Superior temporal gyrus (tissue), 1 donor: ENCODE measurements around the gene PRSS21.

Source experiments
- DNase-seq: peaks from one replicate; pipeline ENCODE4 v3.0.0-alpha.2; 2016; ENCODE audit errors: extremely low spot score

Gene PRSS21

GRCh38 chr16:2779978-2780898, 36.8 kb upstream of the PRSS21 start:
- no peak for DNase-seq

DNA sequence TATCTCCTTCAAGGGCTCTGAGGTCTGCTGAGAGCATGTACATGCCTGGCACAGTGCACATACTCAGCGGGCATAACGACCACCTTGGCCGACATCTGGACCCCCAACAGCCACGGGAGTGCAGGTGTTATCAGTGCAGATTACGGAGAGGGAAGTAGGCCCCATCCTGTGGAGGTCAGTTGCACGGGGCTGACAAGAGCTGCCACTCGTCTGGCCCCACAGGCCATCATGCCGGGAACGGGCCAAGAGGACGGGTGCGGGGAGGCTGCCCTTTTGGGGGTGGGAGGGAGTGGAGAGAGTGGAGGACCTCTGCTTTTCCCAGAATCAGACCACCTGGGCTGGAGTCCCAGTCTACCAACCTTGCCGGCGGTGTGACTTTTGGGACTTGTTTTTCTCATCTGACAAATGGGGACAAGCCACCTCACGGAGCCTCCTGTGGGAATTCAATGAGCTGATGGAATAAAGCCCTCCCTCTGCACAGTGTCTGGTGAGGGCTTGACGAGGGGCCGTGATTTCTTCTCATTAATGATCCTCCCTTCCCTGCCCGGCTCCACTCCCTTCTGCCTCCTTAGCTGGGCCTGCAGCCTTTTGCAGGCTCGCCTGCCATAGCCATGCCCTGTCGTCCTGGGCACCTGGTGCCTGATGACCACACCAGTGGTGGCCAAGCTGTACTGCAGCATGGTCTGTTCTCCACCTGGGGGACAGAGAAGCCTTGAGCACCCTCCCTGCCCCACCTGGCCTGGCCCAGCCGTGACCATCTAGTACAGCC, 34.3 kb upstream of the PRSS21 start:
- no peak for DNase-seq

GRCh38 chr16:2783581-2784357, 33.3 kb upstream of the PRSS21 start:
- DNase-seq, result no peak

GRCh38 chr16:2784358-2785100, 32.5 kb upstream of the PRSS21 start:
- DNase-seq, result no peak

DNA sequence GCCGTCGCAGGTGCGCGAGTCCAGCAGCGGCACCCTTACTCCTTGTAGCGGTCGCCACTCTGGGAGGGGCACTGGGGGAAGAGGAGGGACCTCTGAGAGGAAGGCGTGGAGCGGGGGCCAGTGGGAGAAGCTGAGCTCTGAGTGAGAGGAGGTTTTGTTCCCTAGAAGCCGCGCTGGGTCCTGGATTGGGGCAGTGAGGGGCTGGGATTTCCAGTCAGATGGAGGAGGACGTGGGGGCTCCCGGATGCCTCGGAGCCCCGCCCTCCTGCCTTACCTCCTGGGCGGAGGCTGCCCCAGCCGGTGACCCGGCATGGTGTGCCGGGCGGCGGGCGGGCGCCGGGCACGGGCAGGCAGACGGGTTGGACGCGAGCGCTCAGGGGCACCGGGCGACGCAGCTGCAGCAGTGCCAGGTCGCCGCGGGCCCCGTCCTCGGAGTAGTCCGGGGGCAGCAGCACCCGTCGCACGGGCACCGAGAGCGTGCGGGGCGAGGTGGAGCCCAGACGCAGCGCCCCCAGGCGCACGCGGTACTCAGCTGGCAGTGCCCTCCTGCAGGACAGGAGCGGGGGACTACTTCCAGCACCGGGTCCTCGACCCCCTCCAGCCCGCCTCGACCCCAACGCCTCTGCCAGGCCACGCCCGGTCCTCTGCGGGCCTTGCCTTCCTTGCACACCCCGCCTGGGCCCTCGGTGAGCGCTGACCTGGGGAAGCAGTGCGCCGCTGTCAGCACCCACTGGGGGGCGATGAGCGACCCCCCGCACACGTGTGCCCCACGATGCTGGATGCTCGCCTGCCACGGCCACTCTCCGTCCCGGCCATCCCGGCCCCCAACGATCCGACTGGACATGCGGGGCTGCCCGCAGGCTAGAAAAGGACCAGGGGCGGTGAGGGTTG, 31.7 kb upstream of the PRSS21 start:
- no peak for DNase-seq

GRCh38 chr16:2786061-2786825, 30.8 kb upstream of the PRSS21 start:
- DNase-seq, result no peak

DNA sequence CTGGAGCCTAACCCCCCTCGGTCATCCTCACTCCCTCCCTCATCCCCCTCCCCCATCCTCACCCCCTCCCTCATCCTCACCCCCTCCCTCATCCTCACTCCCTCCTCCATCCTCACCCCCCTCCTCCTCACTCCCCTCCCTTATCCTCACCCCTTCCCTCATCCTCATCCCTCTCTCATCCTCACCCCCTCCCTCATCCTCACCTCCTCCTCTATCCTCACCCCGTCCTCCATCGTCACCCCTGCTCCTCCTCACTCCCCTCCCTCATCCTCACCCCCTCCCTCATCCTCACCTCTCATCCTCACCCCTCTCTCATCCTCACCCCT, 30.2 kb upstream of the PRSS21 start:
- DNase-seq, result no peak

- no peak for DNase-seq
Observed at GRCh38 chr16:2787406-2787805, 29.6 kb upstream of the PRSS21 start, which contains the start of gene PRSS33. TSS of gene PRSS33 (minus strand) at chr16:2787560. CDS start at chr16:2786547, 1,013 bp downstream.

GRCh38 chr16:2787961-2788360, 29.1 kb upstream of the PRSS21 start:
- DNase-seq, result no peak

DNA sequence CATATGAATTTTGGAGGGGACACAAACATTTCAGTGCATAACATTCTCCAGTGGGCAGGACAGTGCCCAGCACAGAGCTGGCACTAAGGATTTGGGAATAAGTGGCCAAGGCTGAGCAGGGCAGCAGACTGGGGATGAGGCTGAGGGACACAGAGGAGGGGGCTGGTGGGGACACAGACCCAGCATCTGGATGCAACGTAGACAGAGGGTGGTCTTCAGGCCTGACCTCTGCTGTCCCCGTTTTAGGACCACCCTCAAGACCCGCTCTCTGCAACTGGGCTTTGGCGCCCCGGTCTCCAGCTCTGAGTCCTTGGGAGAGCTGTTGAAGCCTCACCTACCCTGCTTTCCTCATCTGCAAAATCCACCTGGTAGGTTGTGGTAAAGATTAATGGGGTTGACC, 26.4 kb upstream of the PRSS21 start:
- DNase-seq, result no peak

DNA sequence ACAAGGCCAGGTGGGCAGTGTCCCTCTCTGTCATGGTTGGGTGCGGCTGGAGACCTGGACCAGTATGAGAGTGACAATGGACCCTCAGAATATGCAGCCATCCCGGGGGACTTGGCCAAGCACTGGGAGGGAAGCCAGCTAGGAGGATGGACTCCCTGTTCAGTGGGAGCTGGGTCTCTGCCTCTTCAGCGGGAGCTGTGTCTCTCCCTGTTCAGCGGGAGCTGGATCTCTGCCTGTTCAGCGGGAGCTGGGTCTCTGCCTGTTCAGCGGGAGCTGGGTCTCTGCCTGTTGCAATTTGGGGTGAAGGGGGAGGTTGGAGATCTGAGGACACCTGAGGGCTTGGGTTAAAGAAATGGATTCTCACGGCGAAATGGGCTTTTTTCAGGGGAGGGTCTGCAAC, 25.9 kb upstream of the PRSS21 start:
- DNase-seq, result no peak

GRCh38 chr16:2792940-2793339, 24.1 kb upstream of the PRSS21 start:
- DNase-seq, result no peak

GRCh38 chr16:2795395-2796143, 21.5 kb upstream of the PRSS21 start:
- DNase-seq, result no peak

GRCh38 chr16:2798723-2799204, 18.3 kb upstream of the PRSS21 start:
- no peak for DNase-seq

- no peak for DNase-seq
Observed at GRCh38 chr16:2799205-2799858, 17.7 kb upstream of the PRSS21 start.

- no peak for DNase-seq
Observed at GRCh38 chr16:2799859-2800226, 17.2 kb upstream of the PRSS21 start.

DNA sequence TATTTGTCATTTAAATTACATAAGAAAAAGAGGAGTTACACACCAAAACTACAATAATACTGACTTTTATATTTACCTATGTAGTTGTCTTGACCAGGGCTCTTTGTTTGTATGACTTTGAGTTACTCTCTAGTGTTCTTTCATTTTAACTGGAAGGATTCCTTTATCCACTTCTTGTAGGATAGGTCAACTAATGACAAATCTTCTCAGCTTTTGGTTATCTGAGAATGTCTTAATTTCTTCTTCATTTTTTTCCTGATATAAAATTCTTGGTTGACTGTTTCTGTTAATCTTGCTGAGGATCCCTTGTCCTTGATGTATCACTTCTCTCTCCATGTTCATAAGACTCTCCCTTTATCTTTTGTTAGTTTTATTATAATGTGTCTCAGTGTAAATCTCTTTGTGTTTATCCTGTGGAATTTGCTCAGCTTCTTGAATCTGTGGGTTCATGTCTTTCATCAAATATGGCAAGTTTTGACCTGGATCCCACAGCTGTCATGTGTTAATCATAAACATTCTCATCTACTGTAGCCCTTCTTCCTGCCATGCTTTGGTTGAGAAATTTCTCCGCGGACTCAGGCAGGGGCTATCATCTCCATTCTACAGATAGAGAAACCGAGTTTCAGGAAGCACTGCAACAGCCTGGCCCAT, 13.4 kb upstream of the PRSS21 start:
- no peak for DNase-seq

DNA sequence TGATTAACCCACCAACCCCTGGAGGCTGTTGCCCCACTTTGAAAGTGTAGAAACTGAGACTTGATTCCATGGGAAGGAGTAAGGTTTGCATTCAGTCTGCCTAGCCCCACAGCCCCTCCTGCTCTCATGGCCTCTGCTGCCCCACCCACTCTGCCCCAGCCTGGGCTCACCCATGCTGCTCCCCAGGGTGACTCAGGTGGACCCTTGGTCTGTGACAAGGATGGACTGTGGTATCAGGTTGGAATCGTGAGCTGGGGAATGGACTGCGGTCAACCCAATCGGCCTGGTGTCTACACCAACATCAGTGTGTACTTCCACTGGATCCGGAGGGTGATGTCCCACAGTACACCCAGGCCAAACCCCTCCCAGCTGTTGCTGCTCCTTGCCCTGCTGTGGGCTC, 12.3 kb upstream of the PRSS21 start:
- no peak for DNase-seq
